SH-SY5Y (cell line): ENCODE data around the gene APOE.

Experiments
- GATA2 ChIP-seq: IDR thresholded peaks from 2 replicates; pipeline ENCODE4 v1.6.1; 2011; ENCODE audit warnings: mild to moderate bottlenecking, low read depth, low read length
- GATA3 ChIP-seq: IDR thresholded peaks from 2 replicates; pipeline ENCODE4 v1.6.1; 2011; ENCODE audit warnings: low read depth, mild to moderate bottlenecking, low read length, moderate library complexity

Gene APOE

DNA sequence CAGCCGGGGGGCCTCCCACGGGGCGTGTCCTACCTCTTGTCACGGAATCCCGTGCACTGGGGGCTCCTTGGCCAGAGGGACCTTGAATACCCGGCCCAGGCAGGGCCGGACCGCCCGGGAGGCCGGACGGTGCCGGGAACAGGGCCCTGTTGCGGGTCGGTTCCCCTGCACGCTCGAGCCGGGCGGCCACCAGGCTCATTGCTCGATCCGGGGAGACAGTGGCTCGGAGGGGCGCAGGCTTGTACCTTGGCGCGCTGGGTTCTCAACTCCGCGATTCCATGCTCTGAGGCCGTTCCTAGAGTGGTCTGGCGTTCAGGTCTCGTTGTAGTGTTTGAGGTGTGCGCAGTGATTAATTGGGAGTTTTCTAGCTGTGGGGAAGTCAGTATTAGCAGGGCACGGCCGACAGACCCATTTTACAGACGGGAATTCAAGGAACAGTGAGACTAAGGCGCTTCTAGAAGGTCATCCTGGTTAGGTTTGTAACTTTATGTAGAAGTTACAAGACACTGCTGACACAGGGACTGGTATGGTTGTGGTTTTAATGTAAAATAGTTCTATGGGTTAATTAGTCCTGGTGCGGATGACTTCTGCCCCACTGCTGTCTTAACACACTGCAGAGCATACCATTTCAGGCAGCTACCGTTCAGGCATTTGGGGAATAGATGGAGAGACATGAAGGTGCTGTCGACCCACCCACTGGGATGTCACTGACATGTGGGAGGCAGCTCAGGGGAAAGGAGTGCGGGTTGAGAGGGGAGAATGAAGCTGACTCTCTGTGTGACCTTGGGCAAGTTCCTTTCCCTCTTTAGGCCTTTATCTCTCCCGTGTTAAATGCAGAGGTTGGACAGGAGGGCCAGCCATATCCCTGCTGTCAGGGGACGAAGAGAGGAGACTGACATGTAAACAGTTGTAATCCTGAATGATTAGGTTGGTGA, 50.2 kb downstream of the APOE start:
- no peak for TF ChIP-seq GATA2
- TF ChIP-seq GATA3 = no peak

DNA sequence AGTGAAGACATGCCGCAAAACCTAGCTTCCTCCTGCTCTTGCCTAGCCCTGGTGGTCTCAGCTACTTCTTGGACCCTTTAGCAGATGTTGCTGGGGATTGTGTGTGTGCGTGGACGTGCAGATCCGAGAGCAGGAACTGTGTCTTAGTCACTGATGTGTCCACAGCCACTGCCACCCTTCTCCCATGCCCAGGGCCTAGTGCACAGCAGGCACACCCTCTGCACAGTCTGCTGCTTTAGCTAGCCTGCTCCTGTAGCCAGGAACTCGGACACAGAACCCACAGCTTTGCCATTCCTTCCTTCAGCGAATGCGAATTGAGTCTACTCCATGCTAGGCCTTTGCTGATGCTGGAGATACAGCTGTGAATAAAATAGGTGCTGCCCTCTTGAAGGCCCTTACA, 51.9 kb downstream of the APOE start:
- TF ChIP-seq GATA2 = no peak
- TF ChIP-seq GATA3 = no peak

DNA sequence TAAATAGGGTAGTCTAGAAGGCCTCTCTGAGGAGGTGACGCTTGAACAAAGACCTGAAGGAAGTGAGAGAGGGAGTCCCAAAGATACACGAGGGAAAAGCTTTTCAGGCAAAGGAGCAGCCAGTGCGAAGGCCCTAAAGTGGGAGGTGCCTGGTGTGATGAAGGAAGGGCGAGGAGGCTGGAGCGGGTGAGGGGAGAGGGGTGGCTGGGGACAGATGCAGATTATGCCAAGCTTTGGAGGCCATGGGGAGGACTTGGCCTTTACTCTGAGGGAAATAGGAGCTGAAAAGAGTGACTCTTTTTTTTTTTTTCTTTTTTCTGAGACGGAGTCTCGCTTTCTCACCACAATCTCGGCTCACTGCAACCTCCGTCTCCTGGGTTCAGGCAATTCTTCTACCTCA, 52.5 kb downstream of the APOE start:
- TF ChIP-seq GATA2 (no peak), GATA3 (no peak)
